NCI-H146 (cell line): Measurements from ENCODE around the gene RNF213.

Source experiments
- DNase-seq: peaks from one replicate; lab custom pipeline; 2025; lab: John Stamatoyannopoulos, UW

The RNF213 gene

GRCh38 chr17:80433916-80434666 is 173.4 kb downstream of the RNF213 start:
- DNase-seq = no peak

GRCh38 chr17:80437532-80437931 is 176.9 kb downstream of the RNF213 start:
- no peak for DNase-seq

GRCh38 chr17:80438806-80439205 is 178.2 kb downstream of the RNF213 start:
- DNase-seq = no peak

- DNase-seq = no peak
Observed at GRCh38 chr17:80439499-80439898, 178.8 kb downstream of the RNF213 start.

- DNase-seq = no peak
Observed at GRCh38 chr17:80441133-80441578, 180.5 kb downstream of the RNF213 start.

GRCh38 chr17:80441598-80442322 is 181.1 kb downstream of the RNF213 start:
- no peak for DNase-seq

- no peak for DNase-seq
Observed at GRCh38 chr17:80442323-80442659, 181.6 kb downstream of the RNF213 start.

- no peak for DNase-seq
Observed at GRCh38 chr17:80442764-80443163, 182.1 kb downstream of the RNF213 start.

- DNase-seq = no peak
Observed at GRCh38 chr17:80443498-80443897, 182.8 kb downstream of the RNF213 start.

- peak; percentile 63 for DNase-seq
Observed at GRCh38 chr17:80443916-80444643, 183.4 kb downstream of the RNF213 start.

GRCh38 chr17:80444644-80444979 is 184.0 kb downstream of the RNF213 start:
- no peak for DNase-seq

- DNase-seq = no peak
Observed at GRCh38 chr17:80445007-80445725, 184.5 kb downstream of the RNF213 start.

GRCh38 chr17:80445726-80446110 is 185.1 kb downstream of the RNF213 start:
- no peak for DNase-seq

- DNase-seq = no peak
Observed at GRCh38 chr17:80446645-80447405, 186.2 kb downstream of the RNF213 start.

- no peak for DNase-seq
Observed at GRCh38 chr17:80447790-80448189, 187.1 kb downstream of the RNF213 start.
